ENCODE data around the gene RNF213. TPM values are rescaled to one million over a fixed set of nuclear protein-coding genes. Genes with fewer than 3 reads are reported as not detected.
A peak's percentile ranks its signal among the peaks of the same experiment; 100 is the strongest.

Gene RNF213
- polyA plus RNA-seq, 1 donor (not counting 4 experiments of a cell fraction or from before 2014, with no cell fraction given) = 24.4 TPM

- DNase-seq (ENCODE audit: low read depth, low spot score) = no peak
- Histone ChIP-seq H3K27me3 (ENCODE audit: control insufficient read depth, extremely low read depth, insufficient read depth, low read length) (no peaks in the 10 kb centered on the region), H3K27ac (ENCODE audit: control insufficient read depth, insufficient read depth, low read length) (no peak overlapping the region), H3K36me3 (ENCODE audit: control insufficient read depth in 2 of 2, extremely low read depth in 1 of 2, insufficient read depth in 2 of 2, low read length in 2 of 2) (no peaks in the 10 kb centered on the region), H3K4me3 (ENCODE audit: control insufficient read depth in 2 of 3, extremely low read depth in 1 of 3, insufficient read depth in 2 of 3, low read depth in 1 of 3, low read length in 3 of 3) (peak overlapping the region in 2 of 3 experiments; percentile 75 to 76), H3K4me1 (ENCODE audit: control insufficient read depth, extremely low read depth, insufficient read depth, low read length) (peaks cover 7% of the 10 kb centered on the region), H3K9me1 (ENCODE audit: control insufficient read depth, extremely low read depth, insufficient read depth, low read length) (no peaks in the 10 kb centered on the region), H3K9me3 (ENCODE audit: control insufficient read depth, low read depth, low read length) (no peaks in the 10 kb centered on the region), H2AFZ (ENCODE audit: control insufficient read depth, low read length) (no peak overlapping the region), H3K79me2 (ENCODE audit: control insufficient read depth, insufficient read depth, low read length) (no peaks in the 10 kb centered on the region), H3K9ac (ENCODE audit: control insufficient read depth, extremely low read depth, insufficient read depth, low read length) (no peak overlapping the region), H3K4me2 (ENCODE audit: control insufficient read depth, extremely low read depth, insufficient read depth, low read depth, low read length) (peak overlapping the region; percentile 56), H4K20me1 (ENCODE audit: control insufficient read depth, extremely low read depth, insufficient read depth, low read length) (no peaks in the 10 kb centered on the region)
- TF ChIP-seq EZH2 (IDR thresholded peaks at IDR 0.05; ENCODE audit: low read length) (no peak), CTCF (optimal IDR thresholded peaks at IDR 0.05 in 1 of 3, IDR thresholded peaks at IDR 0.05 in 1 of 3, conservative IDR thresholded peaks at IDR 0.05 in 1 of 3; ENCODE audit: extremely low read depth in 1 of 3, insufficient read depth in 2 of 3, low read length in 3 of 3) (no peak)
- FAIRE-seq = no peak
- dilution Hi-C loops (cut with MboI; ENCODE audit: extremely low pct_ligation_motif_present, low sequenced_read_pairs) = no loop called here
These were observed 39.1 kb upstream of the RNF213 start for GRCh38 chr17:80221351-80222105.

GRCh38 chr17:80222376-80223141 is 38.1 kb upstream of the RNF213 start:
- H3K4me3 ChIP-seq (ENCODE audit: control insufficient read depth in 2 of 3, extremely low read depth in 1 of 3, insufficient read depth in 2 of 3, low read depth in 1 of 3, low read length in 3 of 3) = no peak overlapping the region
- H3K4me1 ChIP-seq (ENCODE audit: control insufficient read depth, extremely low read depth, insufficient read depth, low read length) = peaks cover 7% of the 10 kb centered on the region
- DNase-seq (ENCODE audit: low read depth, low spot score) = no peak
- H4K20me1 ChIP-seq (ENCODE audit: control insufficient read depth, extremely low read depth, insufficient read depth, low read length) = no peaks in the 10 kb centered on the region
- no peak for FAIRE-seq
- H3K27me3 ChIP-seq (ENCODE audit: control insufficient read depth, extremely low read depth, insufficient read depth, low read length) = no peaks in the 10 kb centered on the region
- H3K9me1 ChIP-seq (ENCODE audit: control insufficient read depth, extremely low read depth, insufficient read depth, low read length) = no peaks in the 10 kb centered on the region
- TF ChIP-seq EZH2 (IDR thresholded peaks at IDR 0.05; ENCODE audit: low read length) (no peak), CTCF (optimal IDR thresholded peaks at IDR 0.05 in 1 of 3, IDR thresholded peaks at IDR 0.05 in 1 of 3, conservative IDR thresholded peaks at IDR 0.05 in 1 of 3; ENCODE audit: extremely low read depth in 1 of 3, insufficient read depth in 2 of 3, low read length in 3 of 3) (no peak)
- H2AFZ ChIP-seq (ENCODE audit: control insufficient read depth, low read length) = no peak overlapping the region
- H3K4me2 ChIP-seq (ENCODE audit: control insufficient read depth, extremely low read depth, insufficient read depth, low read depth, low read length) = no peak overlapping the region
- H3K36me3 ChIP-seq (ENCODE audit: control insufficient read depth in 2 of 2, extremely low read depth in 1 of 2, insufficient read depth in 2 of 2, low read length in 2 of 2) = no peaks in the 10 kb centered on the region
- no peaks in the 10 kb centered on the region for H3K79me2 ChIP-seq (ENCODE audit: control insufficient read depth, insufficient read depth, low read length)
- H3K27ac ChIP-seq (ENCODE audit: control insufficient read depth, insufficient read depth, low read length) = no peak overlapping the region
- no peak overlapping the region for H3K9ac ChIP-seq (ENCODE audit: control insufficient read depth, extremely low read depth, insufficient read depth, low read length)
- dilution Hi-C loops (cut with MboI; ENCODE audit: extremely low pct_ligation_motif_present, low sequenced_read_pairs) = no loop called here
- H3K9me3 ChIP-seq (ENCODE audit: control insufficient read depth, low read depth, low read length) = no peaks in the 10 kb centered on the region

Data from keratinocyte (primary cell).